GM12878 (cell line): ENCODE results near the gene C3orf20. TPM values are rescaled to one million over a fixed set of nuclear protein-coding genes. Genes with fewer than 3 reads are reported as not detected.

Experiments
- ATAC-seq: fragments of 200-7000 bp; cut with Tn5 transposase; 3 replicates; pipeline ENCODE4 v1.9.1; 2020; ENCODE audit warnings: mild to moderate bottlenecking, moderate library complexity
- BruUV-seq: library from RNA; stranded (reverse); fragments of 400-500 nt; replicated peaks from 2 replicates; lab custom pipeline; 2021; lab: Mats Ljungman, UMichigan
- CTCF ChIA-PET: fragments of 300-600 bp; sonication (Branson Sonifier 250); formaldehyde crosslinking; extraction: SDS; loops from one replicate; lab custom pipeline; 2021; ENCODE audit warnings: inconsistent platforms; lab: Yijun Ruan, JAX
- POLR2A ChIA-PET: fragments of 350-600 bp; formaldehyde crosslinking; extraction: SDS; loops from one replicate; lab custom pipeline; 2021; ENCODE audit warnings: inconsistent platforms; lab: Charles Lee
- RAD21 ChIA-PET: fragments of 300-600 bp; sonication (Branson Sonifier 250); formaldehyde crosslinking; loops from one replicate; lab custom pipeline; 2023; ENCODE audit warnings: antibody characterized with exemption; ENCODE audit not compliant: unreplicated experiment; lab: Charles Lee
- SMC1A ChIA-PET: fragments of 300-600 bp; sonication (Branson Sonifier 250); formaldehyde crosslinking; loops from one replicate; lab custom pipeline; 2023; ENCODE audit not compliant: unreplicated experiment, uncharacterized antibody; lab: Charles Lee
- DNase-seq: peaks from one replicate; pipeline ENCODE4 v3.0.0-alpha.2; 2011; ENCODE audit warnings: low read depth, low spot score
- FAIRE-seq: peaks from 3 replicates; lab custom pipeline; 2011; peaks lifted over from hg19 to GRCh38; lab: Jason Lieb, UNC
- H2AFZ ChIP-seq: 2 replicates; pipeline ENCODE4 v1.6.0; 2011; ENCODE audit warnings: low read depth, low read length, control low read depth; ENCODE audit not compliant: control insufficient read depth
- H3K27ac ChIP-seq: 2 replicates; pipeline ENCODE4 v1.5.1; 2011; ENCODE audit warnings: control low read depth; ENCODE audit not compliant: control insufficient read depth, insufficient read depth
- H3K27me3 ChIP-seq, 2 experiments: replicated peaks in 1 of 2; 2 replicates each; pipeline versions ENCODE4 v1.6.0 to v1.6.1; 2011; ENCODE audit warnings: low read length in 1 of 2; ENCODE audit not compliant: control insufficient read depth in 2 of 2, insufficient read depth in 2 of 2
- H3K36me3 ChIP-seq, 2 experiments: 2 replicates each; pipeline ENCODE4 v1.5.1; 2011; ENCODE audit warnings: low read length in 1 of 2; ENCODE audit not compliant: control insufficient read depth in 2 of 2, insufficient read depth in 2 of 2
- H3K4me1 ChIP-seq: 2 replicates; pipeline ENCODE4 v1.6.1; 2011; ENCODE audit warnings: mild to moderate bottlenecking, low read length, moderate library complexity, mixed read lengths; ENCODE audit not compliant: control insufficient read depth, insufficient read depth
- H3K4me2 ChIP-seq: 2 replicates; pipeline ENCODE4 v1.6.0; 2011; ENCODE audit warnings: control low read depth; ENCODE audit not compliant: control insufficient read depth, insufficient read depth
- H3K4me3 ChIP-seq: fragments of 200-600 bp; sonication (generic); 2 replicates; pipeline ENCODE4 v1.5.1; 2016
- H3K79me2 ChIP-seq: 2 replicates; pipeline ENCODE4 v1.6.0; 2011; ENCODE audit warnings: low read length; ENCODE audit not compliant: control insufficient read depth, insufficient read depth
- H3K9ac ChIP-seq: 2 replicates; pipeline ENCODE4 v1.8.0; 2011; ENCODE audit warnings: low read length, control low read depth, mixed read lengths; ENCODE audit not compliant: control insufficient read depth, insufficient read depth
- H3K9me3 ChIP-seq: replicated peaks from 3 replicates; pipeline ENCODE4 v1.5.1; 2011; ENCODE audit warnings: mild to moderate bottlenecking, low read length; ENCODE audit not compliant: control insufficient read depth, insufficient read depth
- H4K20me1 ChIP-seq: 2 replicates; pipeline ENCODE4 v1.6.0; 2011; ENCODE audit not compliant: control insufficient read depth, insufficient read depth
- ELK1 ChIP-seq: IDR thresholded peaks from 2 replicates; pipeline ENCODE4 v1.6.1; 2012; ENCODE audit warnings: low read depth, low read length, improper control_type of control experiment
- MTA3 ChIP-seq: IDR thresholded peaks from 2 replicates; pipeline ENCODE4 v1.6.1; 2012; ENCODE audit warnings: low read length, inconsistent platforms, borderline replicate concordance
- MYB ChIP-seq: fragments of 150-350 bp; IDR thresholded peaks from 2 replicates; pipeline ENCODE4 v1.6.1; 2014; ENCODE audit warnings: mild to moderate bottlenecking, low read depth, low read length, borderline replicate concordance
- MYC ChIP-seq: IDR thresholded peaks from 2 replicates; pipeline ENCODE4 v1.6.1; 2011; ENCODE audit warnings: mild to moderate bottlenecking, low read length, moderate library complexity, inconsistent platforms; ENCODE audit not compliant: insufficient read depth, insufficient replicate concordance, insufficient read length, severe bottlenecking
- RCOR1 ChIP-seq: conservative IDR thresholded peaks from 2 replicates; pipeline ENCODE4 v1.6.1; 2012; ENCODE audit warnings: low read depth, low read length, improper control_type of control experiment
- SMAD5 ChIP-seq: IDR thresholded peaks from 2 replicates; pipeline ENCODE4 v1.6.1; 2016; ENCODE audit warnings: antibody characterized with exemption, low read depth
- ZNF592 ChIP-seq: fragments of 450-650 bp; IDR thresholded peaks from 2 replicates; pipeline ENCODE4 v1.6.1; 2017; ENCODE audit warnings: mild to moderate bottlenecking, moderate library complexity
- WGBS: methylation state at CpG from one replicate; pipeline ENCODE4 v1.1.6; 2016; ENCODE audit warnings: low lambda C conversion rate; ENCODE audit not compliant: insufficient replicate concordance, insufficient coverage; ENCODE audit errors: missing lambda C conversion rate; 5-methylcytosine and 5-hydroxymethylcytosine counted together
- in situ Hi-C: fragments of 300-500 bp; cut with MboI; formaldehyde crosslinking; loops from 9 replicates; pipeline ENCODE4 v1.14.3; 2018; ENCODE audit warnings: mixed read lengths
- intact Hi-C: fragments of 100-400 bp; cut with micrococcal nuclease; formaldehyde crosslinking; loops from one replicate; pipeline ENCODE4 v1.14.2; 2022; ENCODE audit not compliant: unreplicated experiment
- polyA plus RNA-seq, 11 experiments: library from polyadenylated mRNA; depleted of rRNA in 4 of 11; unstranded in 6 of 11; stranded (reverse) in 5 of 11; fragments of >200 nt; fragmentation: Nextera tagmentation in 4 of 11; fragmentation: Illumina TruSeq in 1 of 11; extraction: Ambion mirVana in 4 of 11; extraction: Trizol in 1 of 11; gene quantifications; 1 replicate in 1 of 11; 2 replicates in 10 of 11; pipeline versions ENCODE4 v1.2.1 to v1.2.3, GENCODE V29; 2011 to 2016; ENCODE audit warnings: inconsistent platforms in 2 of 11, missing spikeins in 2 of 11, low read depth in 1 of 11
- total RNA-seq, 4 experiments: library from RNA; depleted of rRNA in 3 of 4; stranded (reverse); fragments of >200 nt in 3 of 4; fragmentation: Illumina TruSeq in 1 of 4; extraction: Trizol in 1 of 4; gene quantifications; 2 replicates each; pipeline versions ENCODE4 v1.2.1 to v1.2.3, GENCODE V29; 2013 to 2021
- TF ChIP-seq, protein P1 (sequence below): fragments of 450-650 bp; IDR thresholded peaks from 2 replicates; pipeline ENCODE4 v1.6.1; 2018; ENCODE audit warnings: borderline replicate concordance, mild to moderate bottlenecking; ENCODE audit not compliant: partially characterized antibody
- TF ChIP-seq, protein P2 (sequence below): fragments of 450-650 bp; IDR thresholded peaks from 2 replicates; pipeline ENCODE4 v1.6.1; 2016; ENCODE audit warnings: mild to moderate bottlenecking
- TF ChIP-seq, protein P3 (sequence below): fragments of 450-650 bp; formaldehyde crosslinking; IDR thresholded peaks from 2 replicates; pipeline ENCODE4 v1.5.0; 2022; ENCODE audit warnings: mild to moderate bottlenecking, missing genetic modification characterization

The C3orf20 gene
- total and polyA plus RNA-seq, 10 of the 15 experiments (the other 5 are each of a cell fraction or from before 2014, with no cell fraction given), result 0.05 to 2.9 (median 1.0) TPM

DNA sequence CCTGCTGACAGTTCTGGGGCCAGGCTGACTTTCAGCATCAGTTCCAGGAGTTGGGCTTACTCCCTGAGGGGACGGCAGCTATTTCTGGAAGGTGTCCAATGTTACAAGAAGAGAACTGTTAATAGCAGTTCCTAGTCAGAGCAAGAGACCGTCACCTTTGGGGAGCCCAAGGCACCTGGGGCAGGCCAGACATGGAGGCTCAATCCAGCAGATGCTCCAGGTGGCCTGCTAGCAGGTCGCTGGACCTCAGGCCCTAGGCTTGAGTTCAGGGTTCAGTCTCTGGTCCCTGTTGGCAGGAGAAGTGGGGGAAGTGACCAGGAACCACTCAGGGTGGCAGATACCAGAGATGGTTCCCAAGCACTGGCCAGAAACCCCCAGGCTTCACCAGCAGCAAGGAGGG lies 25.9 kb downstream of the C3orf20 start:
- Histone ChIP-seq H3K4me1 (peaks cover 6% of the 10 kb centered on the region; the same call in 1 of the 2 replicates), H3K9me3 (no peaks in the 10 kb centered on the region), H3K27me3 (no peaks in the 10 kb centered on the region), H3K4me3 (no peak overlapping the region), H3K79me2 (no peaks in the 10 kb centered on the region), H3K36me3 (peaks cover 2% of the 10 kb centered on the region in 2 experiments; a peak in 3 of 4 replicates), H3K4me2 (no peak overlapping the region), H2AFZ (no peak overlapping the region), H3K9ac (no peak overlapping the region), H3K27ac (no peak overlapping the region), H4K20me1 (no peaks in the 10 kb centered on the region)
- FAIRE-seq, result no peak
- 86% methylated on average over 3 of the region's 3 CpGs for WGBS
- no TSS peak for BruUV-seq
- no peak for DNase-seq
- intact Hi-C loops (no loop called here), in situ Hi-C loops (no loop called here)
- ChIA-PET CTCF (interaction anchor here (0.9 kb wide), 1 partner anchor 26 kb away, joined by 3 read pairs; the partner anchor contains the start of gene C3orf20), RAD21 (interaction anchor here (0.9 kb wide), 1 partner anchor 80 kb away, joined by 3 read pairs; no protein-coding TSS in a partner anchor), POLR2A (no interaction called here), SMC1A (interaction anchor here (1.6 kb wide), 1 partner anchor 10 kb away, joined by 5 read pairs; no protein-coding TSS in a partner anchor)
- no peak for ATAC-seq
- no peak for TF ChIP-seq ZNF592
- TF ChIP-seq MTA3, result no peak
- TF ChIP-seq MYC, result no peak
- no peak for TF ChIP-seq SMAD5
- TF ChIP-seq, protein P1, sequence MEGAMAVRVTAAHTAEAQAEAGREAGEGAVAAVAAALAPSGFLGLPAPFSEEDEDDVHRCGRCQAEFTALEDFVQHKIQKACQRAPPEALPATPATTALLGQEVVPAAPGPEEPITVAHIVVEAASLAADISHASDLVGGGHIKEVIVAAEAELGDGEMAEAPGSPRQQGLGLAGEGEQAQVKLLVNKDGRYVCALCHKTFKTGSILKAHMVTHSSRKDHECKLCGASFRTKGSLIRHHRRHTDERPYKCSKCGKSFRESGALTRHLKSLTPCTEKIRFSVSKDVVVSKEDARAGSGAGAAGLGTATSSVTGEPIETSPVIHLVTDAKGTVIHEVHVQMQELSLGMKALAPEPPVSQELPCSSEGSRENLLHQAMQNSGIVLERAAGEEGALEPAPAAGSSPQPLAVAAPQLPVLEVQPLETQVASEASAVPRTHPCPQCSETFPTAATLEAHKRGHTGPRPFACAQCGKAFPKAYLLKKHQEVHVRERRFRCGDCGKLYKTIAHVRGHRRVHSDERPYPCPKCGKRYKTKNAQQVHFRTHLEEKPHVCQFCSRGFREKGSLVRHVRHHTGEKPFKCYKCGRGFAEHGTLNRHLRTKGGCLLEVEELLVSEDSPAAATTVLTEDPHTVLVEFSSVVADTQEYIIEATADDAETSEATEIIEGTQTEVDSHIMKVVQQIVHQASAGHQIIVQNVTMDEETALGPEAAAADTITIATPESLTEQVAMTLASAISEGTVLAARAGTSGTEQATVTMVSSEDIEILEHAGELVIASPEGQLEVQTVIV, result no peak
- no peak for TF ChIP-seq ELK1
- TF ChIP-seq, protein P2, sequence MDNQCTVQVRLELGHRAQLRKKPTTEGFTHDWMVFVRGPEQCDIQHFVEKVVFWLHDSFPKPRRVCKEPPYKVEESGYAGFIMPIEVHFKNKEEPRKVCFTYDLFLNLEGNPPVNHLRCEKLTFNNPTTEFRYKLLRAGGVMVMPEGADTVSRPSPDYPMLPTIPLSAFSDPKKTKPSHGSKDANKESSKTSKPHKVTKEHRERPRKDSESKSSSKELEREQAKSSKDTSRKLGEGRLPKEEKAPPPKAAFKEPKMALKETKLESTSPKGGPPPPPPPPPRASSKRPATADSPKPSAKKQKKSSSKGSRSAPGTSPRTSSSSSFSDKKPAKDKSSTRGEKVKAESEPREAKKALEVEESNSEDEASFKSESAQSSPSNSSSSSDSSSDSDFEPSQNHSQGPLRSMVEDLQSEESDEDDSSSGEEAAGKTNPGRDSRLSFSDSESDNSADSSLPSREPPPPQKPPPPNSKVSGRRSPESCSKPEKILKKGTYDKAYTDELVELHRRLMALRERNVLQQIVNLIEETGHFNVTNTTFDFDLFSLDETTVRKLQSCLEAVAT, result no peak
- no peak for TF ChIP-seq RCOR1
- TF ChIP-seq, protein P3, sequence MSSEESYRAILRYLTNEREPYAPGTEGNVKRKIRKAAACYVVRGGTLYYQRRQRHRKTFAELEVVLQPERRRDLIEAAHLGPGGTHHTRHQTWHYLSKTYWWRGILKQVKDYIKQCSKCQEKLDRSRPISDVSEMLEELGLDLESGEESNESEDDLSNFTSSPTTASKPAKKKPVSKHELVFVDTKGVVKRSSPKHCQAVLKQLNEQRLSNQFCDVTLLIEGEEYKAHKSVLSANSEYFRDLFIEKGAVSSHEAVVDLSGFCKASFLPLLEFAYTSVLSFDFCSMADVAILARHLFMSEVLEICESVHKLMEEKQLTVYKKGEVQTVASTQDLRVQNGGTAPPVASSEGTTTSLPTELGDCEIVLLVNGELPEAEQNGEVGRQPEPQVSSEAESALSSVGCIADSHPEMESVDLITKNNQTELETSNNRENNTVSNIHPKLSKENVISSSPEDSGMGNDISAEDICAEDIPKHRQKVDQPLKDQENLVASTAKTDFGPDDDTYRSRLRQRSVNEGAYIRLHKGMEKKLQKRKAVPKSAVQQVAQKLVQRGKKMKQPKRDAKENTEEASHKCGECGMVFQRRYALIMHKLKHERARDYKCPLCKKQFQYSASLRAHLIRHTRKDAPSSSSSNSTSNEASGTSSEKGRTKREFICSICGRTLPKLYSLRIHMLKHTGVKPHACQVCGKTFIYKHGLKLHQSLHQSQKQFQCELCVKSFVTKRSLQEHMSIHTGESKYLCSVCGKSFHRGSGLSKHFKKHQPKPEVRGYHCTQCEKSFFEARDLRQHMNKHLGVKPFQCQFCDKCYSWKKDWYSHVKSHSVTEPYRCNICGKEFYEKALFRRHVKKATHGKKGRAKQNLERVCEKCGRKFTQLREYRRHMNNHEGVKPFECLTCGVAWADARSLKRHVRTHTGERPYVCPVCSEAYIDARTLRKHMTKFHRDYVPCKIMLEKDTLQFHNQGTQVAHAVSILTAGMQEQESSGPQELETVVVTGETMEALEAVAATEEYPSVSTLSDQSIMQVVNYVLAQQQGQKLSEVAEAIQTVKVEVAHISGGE (CRISPR knock-in tag), result no peak
- TF ChIP-seq MYB, result no peak
